Activated naive CD4-positive, alpha-beta T cell treated with anti-CD3 and anti-CD28 coated beads, Interleukin-2, amount 50 U/mL, for 72 hours (primary cell): ENCODE data around the gene ZSCAN18. TPM values are rescaled to one million over a fixed set of nuclear protein-coding genes. Genes with fewer than 3 reads are reported as not detected.

Experiments
- ATAC-seq, 2 donors: fragments of 150-1000 bp; cut with Tn5 transposase; 2 replicates each; pipeline ENCODE4 v1.10.0; 2021; ENCODE audit warnings: mild to moderate bottlenecking in 2 of 2, moderate library complexity in 2 of 2
- DNase-seq, 2 donors: peaks; one replicate each; pipeline ENCODE4 v3.0.0; 2021 to 2022; ENCODE audit warnings: low spot score in 2 of 2
- H3K27ac Mint-ChIP-seq, 2 donors: one replicate each; pipeline ENCODE4 v1.8.0; 2022; ENCODE audit warnings: mild to moderate bottlenecking in 2 of 2, mixed read lengths in 2 of 2
- H3K36me3 Mint-ChIP-seq, 2 donors: one replicate each; pipeline ENCODE4 v1.8.0; 2022; ENCODE audit warnings: mixed read lengths in 2 of 2
- H3K9me3 Mint-ChIP-seq, 2 donors: one replicate each; pipeline ENCODE4 v1.8.0; 2022; ENCODE audit warnings: mixed read lengths in 2 of 2
- total RNA-seq, 2 donors: library from RNA; stranded (reverse); gene quantifications; one replicate each; pipeline ENCODE4 v1.2.3, GENCODE V29; 2022

Gene ZSCAN18
- total RNA-seq, 2 donors from 2014 or later, result 22.8 to 25.6 TPM

GRCh38 chr19:58056861-58057260 is 41.2 kb downstream of the ZSCAN18 start:
- Mint-ChIP-seq H3K36me3 (peaks cover 45 to 55% of the 10 kb centered on the region in 2 donors), H3K27ac (no peak overlapping the region), H3K9me3 (peaks cover 22 to 23% of the 10 kb centered on the region in 2 donors)
- ATAC-seq, result no peak
- no peak for DNase-seq

DNA sequence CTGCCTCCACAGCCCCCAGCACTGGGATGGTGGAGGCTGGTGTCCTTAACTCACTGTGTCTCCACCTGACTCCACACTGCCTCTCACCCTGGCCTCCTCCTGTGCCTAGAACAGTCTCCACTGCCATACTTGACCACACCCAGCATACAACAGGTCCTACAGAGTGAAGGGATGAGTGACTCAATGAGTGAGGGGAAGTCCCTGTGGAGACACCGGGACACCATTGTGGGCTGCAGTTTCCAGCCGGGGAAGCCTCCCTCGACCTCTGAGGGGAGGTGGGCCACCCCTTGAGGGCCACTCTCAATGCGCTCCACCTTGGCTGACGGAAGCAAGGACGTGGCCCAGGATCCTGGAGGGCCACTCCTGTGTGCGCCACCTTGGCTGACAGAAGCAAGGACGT is 41.8 kb downstream of the ZSCAN18 start:
- DNase-seq (no peak), ATAC-seq (no peak)
- Mint-ChIP-seq H3K36me3 (peaks cover 47 to 54% of the 10 kb centered on the region in 2 donors), H3K9me3 (peaks cover 26 to 28% of the 10 kb centered on the region in 2 donors), H3K27ac (no peak overlapping the region)

DNA sequence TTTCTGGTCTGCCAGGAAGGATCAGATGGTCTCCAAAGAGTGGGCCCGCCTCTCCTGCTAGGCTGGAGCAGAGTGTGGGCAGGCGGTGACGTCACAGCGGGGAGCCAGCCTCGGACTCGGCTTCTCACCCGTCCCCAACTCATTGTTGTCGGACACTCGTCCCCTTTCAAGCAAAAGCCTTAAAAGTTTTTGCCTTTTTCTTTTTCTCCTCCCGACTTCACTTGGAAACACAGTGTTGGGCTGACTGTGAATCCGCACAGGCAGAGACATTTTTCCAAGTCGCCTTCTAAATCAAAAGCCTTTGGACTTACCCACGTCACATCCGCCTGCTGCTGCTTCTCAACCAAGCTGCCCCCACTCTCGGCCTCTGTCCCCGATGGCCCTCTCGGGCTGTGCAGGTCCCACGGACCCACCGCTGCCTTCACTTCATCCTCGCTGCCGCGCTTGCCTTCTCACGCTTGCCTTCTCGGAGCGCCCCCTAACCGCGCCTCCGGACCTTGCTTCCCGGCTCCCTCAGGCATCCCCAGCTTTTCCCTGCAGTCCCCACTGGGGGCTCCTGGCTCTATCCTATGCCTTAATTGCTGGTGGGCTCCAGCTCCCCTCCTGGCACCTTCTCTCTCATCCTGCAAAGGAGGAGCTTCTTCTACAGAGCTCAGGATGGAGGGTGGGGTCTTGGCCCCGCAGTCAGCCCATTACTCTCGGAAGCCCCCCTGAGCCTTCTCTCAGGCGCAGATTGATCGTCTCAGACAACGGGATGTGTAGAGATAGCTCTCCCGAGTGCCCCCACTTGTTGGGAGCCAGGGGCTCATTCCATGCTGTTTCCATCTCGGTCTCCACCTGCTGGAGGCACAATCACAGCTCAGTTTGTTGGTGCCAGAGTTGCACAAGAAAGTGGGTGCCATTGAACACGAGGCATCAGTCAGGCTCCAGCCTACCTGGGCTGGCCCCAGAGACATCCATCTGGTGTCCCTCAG is 42.8 kb downstream of the ZSCAN18 start:
- peaks cover 30 to 33% of the 10 kb centered on the region in 2 donors for H3K9me3 Mint-ChIP-seq
- ATAC-seq (no peak), DNase-seq (no peak)
- H3K27ac Mint-ChIP-seq, result no peak overlapping the region
- H3K36me3 Mint-ChIP-seq, result peaks cover 51 to 53% of the 10 kb centered on the region in 2 donors

- Mint-ChIP-seq H3K27ac (no peak overlapping the region), H3K36me3 (peaks cover 52 to 60% of the 10 kb centered on the region in 2 donors), H3K9me3 (peaks cover 33 to 37% of the 10 kb centered on the region in 2 donors)
- DNase-seq (no peak), ATAC-seq (no peak)
Observed at GRCh38 chr19:58053480-58054156, 44.4 kb downstream of the ZSCAN18 start.

DNA sequence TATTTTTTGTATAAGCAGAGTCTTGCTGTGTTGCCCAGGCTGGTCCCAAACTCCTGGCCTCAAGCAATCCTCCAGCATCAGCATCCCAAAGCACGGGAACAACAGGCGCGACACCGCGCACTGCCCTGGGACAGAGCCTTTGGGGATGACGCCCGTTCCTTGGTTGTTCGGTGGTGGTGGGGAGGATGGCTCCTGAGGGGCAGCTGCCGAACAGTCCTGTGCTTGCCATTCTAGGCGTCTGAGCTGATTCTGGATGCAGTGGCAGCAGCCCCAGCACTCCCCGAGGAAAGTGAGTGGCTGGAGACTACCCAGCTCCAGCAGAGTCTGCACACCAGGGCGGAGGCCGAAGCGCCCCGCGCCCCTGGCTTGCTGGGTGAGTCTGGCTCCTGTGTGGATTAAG is 45.8 kb downstream of the ZSCAN18 start:
- H3K27ac Mint-ChIP-seq, result no peak overlapping the region
- no peak for ATAC-seq
- H3K9me3 Mint-ChIP-seq, result peaks cover 30 to 35% of the 10 kb centered on the region in 2 donors
- peaks cover 50 to 63% of the 10 kb centered on the region in 2 donors for H3K36me3 Mint-ChIP-seq
- no peak for DNase-seq

DNA sequence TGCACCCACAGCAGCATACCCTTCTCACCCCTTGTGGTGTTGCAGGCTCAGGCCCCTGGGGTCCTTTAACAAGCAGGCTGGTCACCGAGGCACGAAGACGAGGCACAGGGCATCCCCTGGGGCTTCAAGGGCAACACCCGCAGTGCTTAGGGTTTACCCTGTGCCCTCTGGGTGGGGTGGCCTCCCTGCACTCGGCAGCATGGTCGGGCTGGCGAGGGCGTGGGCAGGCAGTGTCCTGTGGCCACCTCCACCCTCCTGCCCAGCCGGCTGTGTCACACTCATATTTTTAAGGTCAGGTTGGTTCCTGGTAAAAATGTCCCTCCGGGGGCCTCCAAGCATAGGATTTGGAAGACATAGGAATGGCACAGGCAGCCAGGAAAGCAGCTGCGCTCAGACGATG is 50.4 kb downstream of the ZSCAN18 start:
- no peak overlapping the region for H3K27ac Mint-ChIP-seq
- H3K36me3 Mint-ChIP-seq, result peaks cover 39 to 68% of the 10 kb centered on the region in 2 donors
- DNase-seq (no peak), ATAC-seq (no peak)
- H3K9me3 Mint-ChIP-seq, result peaks cover 24 to 50% of the 10 kb centered on the region in 2 donors

DNA sequence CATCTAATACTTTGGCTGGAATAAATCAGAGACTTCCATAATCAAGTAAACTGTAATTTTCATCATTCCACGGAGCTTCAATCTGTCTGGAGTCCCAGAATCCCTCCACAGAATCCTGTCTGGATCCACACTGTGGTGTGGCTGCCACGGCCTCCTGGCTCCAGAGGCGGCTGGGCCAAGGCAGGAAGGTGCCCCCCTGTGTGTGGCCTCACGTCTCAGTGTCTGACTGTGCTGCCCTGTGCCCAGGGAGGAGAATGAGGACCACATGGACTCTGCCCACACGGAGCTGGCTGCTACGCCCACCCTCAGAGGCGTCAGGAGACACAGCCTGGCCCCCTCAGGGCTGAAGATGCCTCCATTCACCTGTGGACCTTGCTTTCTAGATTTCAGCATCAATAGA is 51.2 kb downstream of the ZSCAN18 start:
- no peak for DNase-seq
- peaks cover 26 to 49% of the 10 kb centered on the region in 2 donors for H3K9me3 Mint-ChIP-seq
- H3K27ac Mint-ChIP-seq, result no peak overlapping the region
- no peak for ATAC-seq
- H3K36me3 Mint-ChIP-seq, result peaks cover 40 to 61% of the 10 kb centered on the region in 2 donors

DNA sequence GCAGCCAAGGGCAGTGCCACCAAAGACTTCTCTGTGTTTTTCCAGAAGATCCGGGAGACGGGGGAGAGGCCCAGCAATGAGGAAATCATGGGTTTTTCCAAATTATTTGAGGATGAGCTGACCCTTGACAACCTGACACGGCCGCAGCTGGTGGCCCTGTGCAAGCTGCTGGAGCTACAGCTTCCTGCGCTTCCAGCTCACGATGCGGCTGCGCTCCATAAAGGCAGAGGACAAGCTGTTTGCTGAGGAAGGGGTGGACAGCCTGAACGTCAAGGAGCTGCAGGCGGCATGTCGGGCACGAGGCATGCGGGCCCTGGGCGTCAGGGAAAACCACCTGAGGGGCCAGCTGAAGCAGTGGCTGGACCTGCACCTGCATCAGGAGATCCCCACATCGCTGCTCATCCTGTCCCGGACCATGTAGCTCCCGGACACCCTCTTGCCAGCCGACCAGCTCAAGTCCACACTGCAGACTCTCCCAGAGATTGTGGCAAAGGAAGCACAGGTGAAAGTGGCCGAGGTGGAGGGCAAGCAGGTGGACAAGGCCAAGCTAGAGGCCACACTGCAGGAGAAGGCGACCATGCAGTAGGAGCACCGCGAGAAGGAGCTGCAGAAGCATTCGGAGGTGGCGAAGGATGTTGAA is 52.5 kb downstream of the ZSCAN18 start:
- peaks cover 26 to 39% of the 10 kb centered on the region in 2 donors for H3K9me3 Mint-ChIP-seq
- no peak for ATAC-seq
- DNase-seq, result no peak
- H3K27ac Mint-ChIP-seq, result no peak overlapping the region
- H3K36me3 Mint-ChIP-seq, result peaks cover 39 to 65% of the 10 kb centered on the region in 2 donors

DNA sequence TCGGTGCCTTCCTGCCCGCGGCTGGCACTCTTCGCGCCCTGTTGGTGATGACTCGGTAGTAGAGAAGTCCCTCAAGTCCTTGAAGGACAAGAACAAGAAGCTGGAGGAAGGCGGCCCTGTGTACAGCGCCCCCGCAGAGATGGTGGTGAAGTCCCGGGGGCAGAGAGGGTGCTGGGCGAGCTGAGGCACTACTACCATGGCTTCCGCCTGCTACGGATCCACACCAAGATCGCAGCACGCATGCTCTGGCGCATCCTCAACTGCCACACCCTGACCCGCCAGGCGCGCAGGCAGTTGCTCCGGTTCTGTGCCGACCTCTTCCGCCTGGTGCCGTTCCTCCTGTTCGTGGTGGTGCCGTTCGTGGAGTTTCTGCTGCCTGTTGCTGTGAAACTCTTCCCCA is 53.1 kb downstream of the ZSCAN18 start:
- ATAC-seq, result no peak
- DNase-seq, result no peak
- Mint-ChIP-seq H3K36me3 (peaks cover 45 to 69% of the 10 kb centered on the region in 2 donors), H3K27ac (no peak overlapping the region), H3K9me3 (peaks cover 27 to 41% of the 10 kb centered on the region in 2 donors)

GRCh38 chr19:58044391-58044790 is 53.6 kb downstream of the ZSCAN18 start:
- no peak overlapping the region for H3K27ac Mint-ChIP-seq
- peaks cover 43 to 65% of the 10 kb centered on the region in 2 donors for H3K36me3 Mint-ChIP-seq
- H3K9me3 Mint-ChIP-seq, result peaks cover 26 to 39% of the 10 kb centered on the region in 2 donors
- no peak for DNase-seq
- ATAC-seq, result no peak

GRCh38 chr19:58042495-58043340 is 55.3 kb downstream of the ZSCAN18 start:
- DNase-seq (no peak), ATAC-seq (no peak)
- Mint-ChIP-seq H3K27ac (no peak overlapping the region), H3K9me3 (peaks cover 25 to 42% of the 10 kb centered on the region in 2 donors), H3K36me3 (peaks cover 48 to 67% of the 10 kb centered on the region in 2 donors)

DNA sequence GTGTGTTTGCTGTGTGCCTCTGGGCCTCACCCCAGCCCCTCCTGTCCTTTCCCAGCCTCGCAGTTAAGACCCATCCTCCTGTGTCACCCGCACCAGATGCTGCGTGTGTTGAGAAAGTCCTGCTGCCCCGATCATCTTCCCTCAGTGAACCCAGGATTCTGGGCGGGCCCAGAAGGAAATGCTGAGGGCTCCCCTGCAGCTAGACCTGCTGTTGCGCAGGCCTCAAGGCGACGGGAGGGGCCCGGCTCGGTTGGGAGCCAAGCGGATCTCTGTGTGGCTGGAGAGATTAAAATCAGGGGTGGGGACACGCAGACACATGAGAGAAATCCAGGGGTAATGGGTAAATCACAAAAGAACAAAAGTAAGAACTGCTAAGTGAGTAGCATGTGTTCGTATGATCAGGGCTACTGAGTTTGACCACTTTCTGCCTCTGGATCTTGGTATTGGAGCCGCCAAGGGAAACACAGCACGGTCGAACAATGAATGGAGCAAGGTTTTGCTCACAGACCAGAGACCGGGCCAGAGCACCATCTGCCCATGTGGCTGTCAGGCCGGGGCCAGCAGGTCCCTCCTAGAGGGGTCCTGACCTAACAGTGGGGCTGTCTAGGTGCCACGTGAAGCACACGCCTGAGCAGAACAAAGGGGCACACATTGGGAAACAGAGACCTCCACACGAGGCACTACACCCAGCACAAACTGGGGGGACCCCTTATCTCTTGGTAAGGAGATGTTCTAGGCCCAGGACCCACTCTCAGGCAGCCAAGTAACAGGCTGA is 57.1 kb downstream of the ZSCAN18 start:
- peaks cover 27 to 38% of the 10 kb centered on the region in 2 donors for H3K9me3 Mint-ChIP-seq
- H3K27ac Mint-ChIP-seq, result no peak overlapping the region
- no peak for ATAC-seq
- no peak for DNase-seq
- peaks cover 52 to 66% of the 10 kb centered on the region in 2 donors for H3K36me3 Mint-ChIP-seq

DNA sequence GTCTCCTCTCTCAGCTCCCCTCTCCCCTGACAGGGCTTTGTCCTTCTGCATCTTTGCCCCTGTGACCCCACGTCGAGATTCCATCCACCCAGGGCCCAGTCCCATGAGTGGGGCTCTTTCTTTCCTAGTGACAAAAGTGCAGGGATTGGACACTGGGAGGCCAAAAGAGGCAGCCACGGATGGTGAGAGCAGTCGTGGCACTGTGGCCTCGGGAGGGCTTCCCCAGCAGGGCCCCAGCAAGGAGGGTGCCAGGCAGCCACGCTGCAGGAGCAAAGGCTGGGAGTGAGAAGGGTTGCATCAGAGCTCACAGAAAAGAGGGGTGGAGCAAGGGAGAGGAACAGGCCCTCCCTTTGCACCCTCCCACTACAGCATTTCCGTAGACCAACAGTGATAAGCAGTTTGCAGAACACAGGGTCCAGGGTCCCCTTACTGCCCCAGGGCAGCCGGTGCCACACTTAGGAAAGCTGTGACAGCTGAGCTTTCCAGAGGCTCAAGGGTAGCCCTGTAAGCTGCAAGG is 59.3 kb downstream of the ZSCAN18 start:
- ATAC-seq (no peak), DNase-seq (no peak)
- no peak overlapping the region for H3K27ac Mint-ChIP-seq
- peaks cover 62 to 67% of the 10 kb centered on the region in 2 donors for H3K36me3 Mint-ChIP-seq
- peaks cover 36% of the 10 kb centered on the region in 2 donors for H3K9me3 Mint-ChIP-seq

- DNase-seq, result no peak
- Mint-ChIP-seq H3K36me3 (peaks cover 58 to 65% of the 10 kb centered on the region in 2 donors), H3K9me3 (peaks cover 31 to 36% of the 10 kb centered on the region in 2 donors), H3K27ac (no peak overlapping the region)
- no peak for ATAC-seq
Observed at GRCh38 chr19:58037927-58038687, 59.9 kb downstream of the ZSCAN18 start.
